ENCODE results near the gene PANK4. TPM values are rescaled to one million over a fixed set of nuclear protein-coding genes. Genes with fewer than 3 reads are reported as not detected.

Gene PANK4
- total and polyA plus RNA-seq, 2 donors (not counting 3 experiments of a cell fraction or from before 2014, with no cell fraction given) = 22.1 to 34.0 TPM

DNA sequence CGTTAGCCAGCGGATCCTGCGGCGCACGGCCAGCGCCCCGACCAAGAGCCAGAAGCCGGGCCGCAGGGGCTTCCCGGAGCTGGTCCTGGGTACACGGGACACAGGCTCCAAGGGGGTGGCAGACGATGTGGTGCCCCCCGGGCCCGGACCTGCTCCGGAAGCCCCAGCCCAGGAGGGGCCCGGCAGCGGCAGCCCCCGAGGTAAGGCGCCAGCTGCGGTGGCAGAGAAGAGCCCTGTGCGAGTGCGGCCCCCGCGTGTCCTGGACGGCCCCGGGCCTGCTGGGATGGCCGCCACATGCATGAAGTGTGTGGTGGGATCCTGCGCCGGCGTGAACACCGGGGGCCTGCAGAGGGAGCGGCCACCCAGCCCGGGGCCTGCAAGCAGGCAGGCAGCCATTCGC is 24.2 kb downstream of the PANK4 start:
- DNase-seq (ENCODE audit: low read depth, low spot score) (no peak), FAIRE-seq (no peak)
- H3K27me3 ChIP-seq (ENCODE audit: control insufficient read depth in 2 of 2, insufficient read depth in 2 of 2, low read length in 2 of 2) = no peaks in the 10 kb centered on the region
- H2AFZ ChIP-seq (ENCODE audit: low read depth, low read length) = no peak overlapping the region
- no peaks in the 10 kb centered on the region for H4K20me1 ChIP-seq (replicated peaks; ENCODE audit: control insufficient read depth, extremely low read depth, insufficient read depth, low read length)
- no peaks in the 10 kb centered on the region for H3K36me3 ChIP-seq (ENCODE audit: control insufficient read depth in 2 of 2, extremely low read depth in 1 of 2, insufficient read depth in 2 of 2, low read length in 2 of 2)
- no peaks in the 10 kb centered on the region for H3K9me3 ChIP-seq (replicated peaks; ENCODE audit: control insufficient read depth, insufficient read depth, low read length)
- POLR2A ChIA-PET = no interaction called here
- no TSS peak for BruUV-seq (replicated peaks)
- no peaks in the 10 kb centered on the region for H3K79me2 ChIP-seq (ENCODE audit: control insufficient read depth, insufficient read depth, low read length)
- no peak overlapping the region for H3K4me2 ChIP-seq (ENCODE audit: insufficient read depth, low read length)
- dilution Hi-C loops (cut with MboI; ENCODE audit: extremely low pct_ligation_motif_present, low sequenced_read_pairs) = no loop called here
- no peak overlapping the region for H3K9ac ChIP-seq (replicated peaks; ENCODE audit: extremely low read depth, insufficient read depth, low read length)
- no peaks in the 10 kb centered on the region for H3K4me1 ChIP-seq (ENCODE audit: control insufficient read depth, extremely low read depth, insufficient read depth, low read length)
- CTCF ChIA-PET = no interaction called here
- no peak overlapping the region for H3K27ac ChIP-seq (ENCODE audit: insufficient read depth, low read depth, low read length)
- H3K4me3 ChIP-seq (replicated peaks in 1 of 3; ENCODE audit: insufficient read depth in 1 of 3, low read depth in 1 of 3, low read length in 3 of 3) = no peak overlapping the region
- intact Hi-C loops (cut with micrococcal nuclease) = no loop called here
- TF ChIP-seq FOS (IDR thresholded peaks at IDR 0.05; ENCODE audit: borderline replicate concordance, insufficient read depth, low read length) = no peak
- no peak for TF ChIP-seq POLR2A (IDR thresholded peaks at IDR 0.05; ENCODE audit: low read depth, low read length)
- no peak for TF ChIP-seq MYC (IDR thresholded peaks at IDR 0.05; ENCODE audit: low read depth, low read length)
- no peaks in the 10 kb centered on the region for H3K9me1 ChIP-seq (replicated peaks; ENCODE audit: control insufficient read depth, extremely low read depth, insufficient read depth, low read length)

DNA sequence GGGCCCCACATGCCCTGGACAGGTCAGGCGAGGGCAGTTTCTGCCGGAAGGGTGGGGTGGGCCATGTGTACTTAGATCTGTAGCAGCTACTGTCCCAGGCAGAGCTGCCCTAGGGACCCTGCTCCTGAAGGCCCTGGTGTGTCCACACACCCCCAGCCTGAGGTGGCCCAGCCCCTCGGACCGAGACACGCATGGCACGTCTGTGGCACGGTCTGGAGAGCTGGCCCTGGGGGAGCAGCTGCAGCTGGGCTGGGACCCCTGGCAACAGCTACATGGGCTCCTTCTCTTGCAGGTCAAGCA is 24.6 kb downstream of the PANK4 start:
- no peak for DNase-seq (ENCODE audit: low read depth, low spot score)
- no TSS peak for BruUV-seq (replicated peaks)
- Histone ChIP-seq H2AFZ (ENCODE audit: low read depth, low read length) (no peak overlapping the region), H3K27me3 (ENCODE audit: control insufficient read depth in 2 of 2, insufficient read depth in 2 of 2, low read length in 2 of 2) (no peaks in the 10 kb centered on the region), H3K9ac (replicated peaks; ENCODE audit: extremely low read depth, insufficient read depth, low read length) (no peak overlapping the region), H4K20me1 (replicated peaks; ENCODE audit: control insufficient read depth, extremely low read depth, insufficient read depth, low read length) (no peaks in the 10 kb centered on the region), H3K4me3 (replicated peaks in 1 of 3; ENCODE audit: insufficient read depth in 1 of 3, low read depth in 1 of 3, low read length in 3 of 3) (no peak overlapping the region), H3K4me1 (ENCODE audit: control insufficient read depth, extremely low read depth, insufficient read depth, low read length) (no peaks in the 10 kb centered on the region), H3K4me2 (ENCODE audit: insufficient read depth, low read length) (no peak overlapping the region), H3K9me1 (replicated peaks; ENCODE audit: control insufficient read depth, extremely low read depth, insufficient read depth, low read length) (no peaks in the 10 kb centered on the region), H3K9me3 (replicated peaks; ENCODE audit: control insufficient read depth, insufficient read depth, low read length) (no peaks in the 10 kb centered on the region), H3K27ac (ENCODE audit: insufficient read depth, low read depth, low read length) (no peak overlapping the region), H3K36me3 (ENCODE audit: control insufficient read depth in 2 of 2, extremely low read depth in 1 of 2, insufficient read depth in 2 of 2, low read length in 2 of 2) (no peaks in the 10 kb centered on the region), H3K79me2 (ENCODE audit: control insufficient read depth, insufficient read depth, low read length) (no peaks in the 10 kb centered on the region)
- TF ChIP-seq POLR2AphosphoS5 (IDR thresholded peaks at IDR 0.05; ENCODE audit: insufficient read depth, low read depth, low read length) (no peak), POLR2A (IDR thresholded peaks at IDR 0.05; ENCODE audit: low read depth, low read length) (no peak), EZH2 (IDR thresholded peaks at IDR 0.05; ENCODE audit: borderline replicate concordance, low read depth, low read length, severe bottlenecking) (no peak), MYC (IDR thresholded peaks at IDR 0.05; ENCODE audit: low read depth, low read length) (no peak), JUN (IDR thresholded peaks at IDR 0.05; ENCODE audit: borderline replicate concordance, insufficient read depth, insufficient read length, low read depth) (no peak), GATA2 (IDR thresholded peaks at IDR 0.05; ENCODE audit: insufficient read depth, insufficient read length, low read depth, low read length) (no peak), FOS (IDR thresholded peaks at IDR 0.05; ENCODE audit: borderline replicate concordance, insufficient read depth, low read length) (no peak)
- TF ChIP-seq, protein P1, sequence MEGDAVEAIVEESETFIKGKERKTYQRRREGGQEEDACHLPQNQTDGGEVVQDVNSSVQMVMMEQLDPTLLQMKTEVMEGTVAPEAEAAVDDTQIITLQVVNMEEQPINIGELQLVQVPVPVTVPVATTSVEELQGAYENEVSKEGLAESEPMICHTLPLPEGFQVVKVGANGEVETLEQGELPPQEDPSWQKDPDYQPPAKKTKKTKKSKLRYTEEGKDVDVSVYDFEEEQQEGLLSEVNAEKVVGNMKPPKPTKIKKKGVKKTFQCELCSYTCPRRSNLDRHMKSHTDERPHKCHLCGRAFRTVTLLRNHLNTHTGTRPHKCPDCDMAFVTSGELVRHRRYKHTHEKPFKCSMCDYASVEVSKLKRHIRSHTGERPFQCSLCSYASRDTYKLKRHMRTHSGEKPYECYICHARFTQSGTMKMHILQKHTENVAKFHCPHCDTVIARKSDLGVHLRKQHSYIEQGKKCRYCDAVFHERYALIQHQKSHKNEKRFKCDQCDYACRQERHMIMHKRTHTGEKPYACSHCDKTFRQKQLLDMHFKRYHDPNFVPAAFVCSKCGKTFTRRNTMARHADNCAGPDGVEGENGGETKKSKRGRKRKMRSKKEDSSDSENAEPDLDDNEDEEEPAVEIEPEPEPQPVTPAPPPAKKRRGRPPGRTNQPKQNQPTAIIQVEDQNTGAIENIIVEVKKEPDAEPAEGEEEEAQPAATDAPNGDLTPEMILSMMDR (IDR thresholded peaks at IDR 0.05; ENCODE audit: extremely low read depth in 1 of 2, insufficient read depth in 1 of 2, low read depth in 1 of 2, low read length in 2 of 2) = no peak
- TF ChIP-seq, protein P2, sequence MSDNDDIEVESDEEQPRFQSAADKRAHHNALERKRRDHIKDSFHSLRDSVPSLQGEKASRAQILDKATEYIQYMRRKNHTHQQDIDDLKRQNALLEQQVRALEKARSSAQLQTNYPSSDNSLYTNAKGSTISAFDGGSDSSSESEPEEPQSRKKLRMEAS (IDR thresholded peaks at IDR 0.05; ENCODE audit: insufficient read depth, insufficient read length) = no peak
- FAIRE-seq = no peak
- dilution Hi-C loops (cut with MboI; ENCODE audit: extremely low pct_ligation_motif_present, low sequenced_read_pairs) = no loop called here
- POLR2A ChIA-PET = no interaction called here
- CTCF ChIA-PET = interaction anchor here (1.6 kb wide), 1 partner anchor 14 kb away, joined by 3 read pairs; no protein-coding TSS in a partner anchor
- intact Hi-C loops (cut with micrococcal nuclease) = no loop called here

Measured in endothelial cell of umbilical vein (primary cell).